Right lobe of liver (tissue), 4 donors: ENCODE data around the gene CHCHD1.

Experiments used
- CTCF ChIP-seq, 4 donors: fragments of 200-600 bp in 3 of 4; fragments of 450-650 bp in 1 of 4; IDR thresholded peaks; one replicate each; pipeline versions ENCODE4 v1.5.1 to v1.8.0; 2016 to 2022; ENCODE audit warnings: antibody characterized with exemption in 4 of 4, mild to moderate bottlenecking in 2 of 4
- POLR2A ChIP-seq: fragments of 450-650 bp; IDR thresholded peaks from one replicate; pipeline ENCODE4 v1.6.1; 2017; ENCODE audit warnings: antibody characterized with exemption, mild to moderate bottlenecking
- donor health status: DM: no; HTN: no; CAD: no.
- donor health status: DM: no; HTN: no; CAD: no.
- donor health status: DM: no; HTN: yes; CAD: no.

GRCh38 chr10:73779539-73780197 lies 2.2 kb upstream of the CHCHD1 start:
- TF ChIP-seq CTCF (IDR thresholded peaks at IDR 0.05), result no peak
- no peak for TF ChIP-seq POLR2A
